ENCODE measurements around the gene RPRM. TPM values are rescaled to one million over a fixed set of nuclear protein-coding genes. Genes with fewer than 3 reads are reported as not detected.

RPRM gene
- total RNA-seq, 1 donor, result not detected

DNA sequence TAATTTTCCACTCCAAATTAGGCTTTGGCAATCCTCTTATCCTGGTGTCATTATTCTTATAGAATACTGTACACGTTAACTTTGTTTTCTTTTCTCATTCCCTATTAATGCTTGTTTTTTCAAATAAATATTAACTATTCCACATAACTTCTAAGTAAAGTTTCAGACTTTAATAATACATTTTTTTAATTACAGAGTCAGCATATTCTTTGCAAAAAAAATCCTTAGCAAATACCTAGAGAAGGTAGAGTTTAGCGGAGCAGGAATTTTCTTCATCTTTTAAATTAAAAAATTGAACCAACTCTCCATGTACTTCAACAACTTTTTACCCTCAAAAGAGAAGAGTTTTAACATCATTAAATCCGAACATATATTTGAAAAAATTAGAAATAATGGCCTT, 45.2 kb downstream of the RPRM start:
- no peak overlapping the region for H3K4me3 ChIP-seq (ENCODE audit: low read depth, low read length)
- no peak for DNase-seq (ENCODE audit: low read depth)
- TF ChIP-seq, protein P1, sequence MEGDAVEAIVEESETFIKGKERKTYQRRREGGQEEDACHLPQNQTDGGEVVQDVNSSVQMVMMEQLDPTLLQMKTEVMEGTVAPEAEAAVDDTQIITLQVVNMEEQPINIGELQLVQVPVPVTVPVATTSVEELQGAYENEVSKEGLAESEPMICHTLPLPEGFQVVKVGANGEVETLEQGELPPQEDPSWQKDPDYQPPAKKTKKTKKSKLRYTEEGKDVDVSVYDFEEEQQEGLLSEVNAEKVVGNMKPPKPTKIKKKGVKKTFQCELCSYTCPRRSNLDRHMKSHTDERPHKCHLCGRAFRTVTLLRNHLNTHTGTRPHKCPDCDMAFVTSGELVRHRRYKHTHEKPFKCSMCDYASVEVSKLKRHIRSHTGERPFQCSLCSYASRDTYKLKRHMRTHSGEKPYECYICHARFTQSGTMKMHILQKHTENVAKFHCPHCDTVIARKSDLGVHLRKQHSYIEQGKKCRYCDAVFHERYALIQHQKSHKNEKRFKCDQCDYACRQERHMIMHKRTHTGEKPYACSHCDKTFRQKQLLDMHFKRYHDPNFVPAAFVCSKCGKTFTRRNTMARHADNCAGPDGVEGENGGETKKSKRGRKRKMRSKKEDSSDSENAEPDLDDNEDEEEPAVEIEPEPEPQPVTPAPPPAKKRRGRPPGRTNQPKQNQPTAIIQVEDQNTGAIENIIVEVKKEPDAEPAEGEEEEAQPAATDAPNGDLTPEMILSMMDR (IDR thresholded peaks at IDR 0.05; ENCODE audit: insufficient read depth, low read depth, low read length), result no peak

DNA sequence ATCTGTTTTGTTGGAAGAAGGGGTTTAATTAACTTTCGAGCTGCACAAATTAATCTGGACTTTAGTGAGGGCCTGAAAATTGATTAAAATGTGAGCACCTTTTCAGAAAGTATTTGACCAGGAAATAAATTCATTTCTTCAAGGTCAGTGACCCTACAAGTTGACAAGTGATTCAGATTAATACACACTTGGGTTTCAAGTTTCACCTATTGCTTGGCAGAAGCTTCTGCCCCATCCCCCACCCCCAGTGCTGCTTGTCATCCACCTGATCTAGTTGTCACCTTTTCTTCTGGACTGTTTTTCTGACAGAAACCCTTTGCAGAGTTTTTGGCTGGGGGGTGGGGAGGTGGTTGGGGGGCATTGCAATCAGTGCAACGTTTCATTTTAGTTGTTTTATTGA, 46.2 kb downstream of the RPRM start:
- TF ChIP-seq, protein P1 (IDR thresholded peaks at IDR 0.05; ENCODE audit: insufficient read depth, low read depth, low read length), result no peak
- DNase-seq (ENCODE audit: low read depth), result no peak
- no peak overlapping the region for H3K4me3 ChIP-seq (ENCODE audit: low read depth, low read length)

DNA sequence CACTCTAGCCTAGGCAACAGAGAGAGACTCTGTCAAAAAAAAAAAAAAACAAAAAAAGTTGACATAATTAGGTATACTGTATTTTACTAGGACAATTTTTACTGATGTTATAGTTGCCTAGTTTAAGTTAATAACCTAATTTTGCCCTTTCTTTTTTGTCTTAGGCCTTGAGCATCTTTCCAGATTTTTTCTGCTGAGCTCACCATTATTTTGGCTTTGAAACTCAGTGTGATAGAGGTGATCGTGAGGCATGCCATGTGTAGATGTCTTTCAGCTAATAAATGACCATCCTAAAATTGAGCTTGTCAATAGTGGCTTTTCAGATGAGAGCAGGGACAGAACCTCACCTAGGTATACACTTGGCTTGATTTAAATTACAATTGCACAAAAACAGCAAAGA, 47.4 kb downstream of the RPRM start:
- TF ChIP-seq, protein P1 (IDR thresholded peaks at IDR 0.05; ENCODE audit: insufficient read depth, low read depth, low read length), result no peak
- DNase-seq (ENCODE audit: low read depth), result no peak

More for the DNA sequence above, 47.4 kb downstream of the RPRM start:
- H3K4me3 ChIP-seq (ENCODE audit: low read depth, low read length), result no peak overlapping the region

Small RNA genes lying within 50 kb of the gene (small RNA-seq; reads per million reads assigned to genes)
- not detected for gene RF00275
